Activated CD8-positive, alpha-beta memory T cell treated with anti-CD3 and anti-CD28 coated beads for 4 hours (primary cell): ENCODE measurements around the gene TUBA1C.
A peak's percentile ranks its signal among the peaks of the same experiment; 100 is the strongest.
"Not testable (repeated sequence)": the region's sequence is repeated elsewhere in the genome, so short reads cannot be mapped to it uniquely, and the experiment has no call there.

Experiments used
- DNase-seq, 2 donors: peaks; one replicate each; pipeline ENCODE4 v3.0.0-alpha.2; 2020; ENCODE audit warnings: low read depth in 2 of 2

Gene TUBA1C

DNA sequence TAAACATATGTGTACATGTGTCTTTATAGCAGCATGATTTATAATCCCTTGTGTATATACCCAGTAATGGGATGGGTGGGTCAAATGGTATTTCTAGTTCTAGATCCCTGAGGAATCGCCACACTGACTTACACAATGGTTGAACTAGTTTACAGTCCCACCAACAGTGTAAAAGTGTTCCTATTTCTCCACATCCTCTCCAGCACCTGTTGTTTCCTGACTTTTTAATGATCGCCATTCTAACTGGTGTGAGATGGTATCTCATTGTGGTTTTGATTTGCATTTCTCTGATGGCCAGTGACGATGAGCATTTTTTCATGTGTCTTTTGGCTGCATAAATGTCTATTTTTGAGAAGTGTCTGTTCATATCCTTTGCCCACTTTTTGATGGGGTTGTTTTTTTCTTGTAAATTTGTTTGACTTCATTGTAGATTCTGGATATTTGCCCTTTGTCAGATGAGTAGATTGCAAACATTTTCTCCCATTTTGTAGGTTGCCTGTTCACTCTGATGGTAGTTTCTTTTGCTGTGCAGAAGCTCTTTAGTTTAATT, 45.6 kb downstream of the TUBA1C start:
- DNase-seq, result not testable (repeated sequence)

DNA sequence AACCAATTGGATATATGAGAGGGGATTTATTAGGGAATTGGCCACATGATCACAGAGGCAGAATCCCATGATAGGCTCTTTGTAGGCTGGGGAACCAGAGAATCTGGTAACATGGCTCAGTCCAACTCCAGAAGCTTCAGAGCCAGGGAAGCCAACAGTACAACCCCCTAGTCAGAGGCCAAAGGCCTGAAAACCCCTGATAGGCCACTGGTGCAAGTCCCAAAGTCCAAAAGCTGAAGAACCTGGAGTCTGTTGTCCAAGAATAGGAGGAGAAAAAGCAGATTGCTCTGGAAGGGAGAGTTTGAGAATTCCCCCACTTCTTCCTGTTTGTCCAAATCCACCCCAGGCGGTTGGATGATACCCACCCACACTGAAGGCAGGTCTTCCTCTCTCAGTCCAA, 49.9 kb downstream of the TUBA1C start:
- no peak for DNase-seq

DNA sequence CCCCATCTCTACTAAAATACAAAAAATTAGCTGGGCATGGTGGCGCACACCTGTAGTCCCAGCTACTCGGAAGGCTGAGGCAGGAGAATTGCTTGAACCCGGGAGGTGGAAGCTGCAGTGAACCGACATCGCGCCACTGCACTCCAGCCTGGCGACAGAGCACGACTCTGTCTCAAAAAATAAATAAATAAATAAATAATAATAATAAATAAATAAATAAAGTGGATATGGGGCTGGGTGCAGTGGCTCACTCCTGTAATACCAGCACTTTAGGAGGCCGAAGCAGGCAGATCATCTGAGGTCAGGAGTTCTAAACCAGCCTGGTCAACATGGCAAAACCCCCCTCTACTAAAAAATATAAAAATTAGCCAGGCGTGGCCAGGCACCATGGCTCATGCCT, 52.2 kb downstream of the TUBA1C start:
- DNase-seq, result not testable (repeated sequence)

DNA sequence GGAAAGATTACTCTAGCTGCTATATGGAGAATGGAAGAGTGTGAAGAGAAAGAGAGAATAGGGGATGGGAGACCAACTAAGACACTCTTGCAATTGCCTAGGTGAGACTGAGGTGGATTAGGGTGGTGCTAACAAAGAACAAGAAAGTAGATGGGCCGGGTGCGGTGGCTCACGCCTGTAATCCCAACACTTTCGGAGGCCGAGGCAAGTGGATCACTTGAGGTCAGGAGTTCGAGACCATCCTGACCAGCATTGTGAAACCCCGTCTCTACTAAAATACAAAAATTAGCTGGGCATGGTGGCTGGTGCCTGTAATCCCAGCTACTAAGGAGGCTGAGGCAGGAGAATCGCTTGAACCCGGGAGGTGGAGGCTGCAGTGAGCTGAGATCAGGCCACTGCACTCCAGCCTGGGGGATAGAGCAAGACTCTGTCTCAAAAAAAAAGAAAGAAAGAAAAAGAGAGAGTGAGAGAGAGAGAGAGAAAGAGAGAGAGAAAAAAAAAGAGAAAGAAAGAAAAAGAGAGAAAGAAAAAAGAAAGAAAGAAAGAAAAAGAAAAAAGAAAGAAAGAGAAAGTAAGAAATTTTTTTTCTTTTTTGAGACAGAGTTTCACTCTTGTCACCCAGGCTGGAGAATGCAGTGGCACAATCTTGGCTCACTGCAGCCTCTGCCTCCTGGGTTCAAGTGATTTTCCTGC, 55.7 kb downstream of the TUBA1C start:
- not testable (repeated sequence) for DNase-seq

DNA sequence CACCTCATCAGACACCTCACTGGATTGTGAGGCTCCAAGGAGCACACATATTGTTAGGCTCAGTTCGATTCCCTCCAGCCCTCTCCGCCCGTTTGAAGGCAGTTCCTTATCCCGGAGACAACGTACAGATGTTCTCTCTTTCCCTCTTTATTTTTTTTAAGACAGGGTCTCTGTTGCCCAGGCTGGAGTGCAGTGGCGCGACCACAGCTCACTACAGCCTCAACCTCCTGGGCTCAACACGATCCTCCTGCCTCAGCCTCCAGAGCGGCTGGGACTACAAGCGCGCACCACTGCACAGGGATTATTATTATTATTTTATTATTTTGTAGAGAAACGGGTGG, 57.5 kb downstream of the TUBA1C start:
- DNase-seq, result no peak

DNA sequence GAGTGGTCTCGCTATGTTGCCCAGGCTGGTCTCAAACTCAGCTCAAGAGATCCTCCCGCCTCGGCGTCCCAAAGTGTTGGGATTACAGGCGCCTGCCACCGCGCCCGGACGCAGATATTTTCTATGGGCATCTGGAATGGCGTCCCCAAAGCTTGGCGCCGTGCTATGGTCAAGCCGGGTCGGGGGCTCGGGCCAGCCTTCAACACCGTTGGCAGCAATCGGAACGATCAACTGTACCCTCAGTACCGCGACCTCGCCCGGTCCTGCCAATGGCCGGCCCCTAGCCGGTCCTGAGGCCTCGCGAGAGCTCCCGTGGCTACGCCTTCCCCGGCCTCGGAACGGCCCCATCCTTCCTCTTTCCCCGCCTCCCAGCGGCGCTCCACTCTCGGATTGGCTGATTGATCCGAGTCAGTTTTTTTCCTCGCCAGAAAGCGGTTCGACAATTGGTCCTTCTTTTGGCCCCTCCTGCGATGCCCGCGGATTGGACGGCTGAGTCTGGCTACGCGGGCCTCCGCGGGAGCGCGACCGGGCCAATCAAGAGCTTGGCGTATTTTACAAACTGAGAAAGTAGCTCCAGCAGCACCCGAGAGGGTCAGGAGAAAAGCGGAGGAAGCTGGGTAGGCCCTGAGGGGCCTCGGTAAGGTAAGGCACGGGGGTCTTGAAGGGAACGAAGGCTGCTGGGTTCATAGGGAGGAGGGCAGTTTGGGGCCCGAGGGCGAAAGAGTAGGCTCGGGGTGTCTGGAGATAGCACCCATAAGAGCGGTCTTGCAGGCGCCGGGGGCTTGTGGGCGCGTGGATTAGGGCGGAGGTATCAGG, 58.0 kb downstream of the TUBA1C start, which contains the start of gene TROAP:
TROAP (plus strand) TSS at position 548 of the 816 bp plus-strand sequence. CDS start 354 bp downstream, outside the sequence.
- DNase-seq, result peak; percentile 91 to 94

DNA sequence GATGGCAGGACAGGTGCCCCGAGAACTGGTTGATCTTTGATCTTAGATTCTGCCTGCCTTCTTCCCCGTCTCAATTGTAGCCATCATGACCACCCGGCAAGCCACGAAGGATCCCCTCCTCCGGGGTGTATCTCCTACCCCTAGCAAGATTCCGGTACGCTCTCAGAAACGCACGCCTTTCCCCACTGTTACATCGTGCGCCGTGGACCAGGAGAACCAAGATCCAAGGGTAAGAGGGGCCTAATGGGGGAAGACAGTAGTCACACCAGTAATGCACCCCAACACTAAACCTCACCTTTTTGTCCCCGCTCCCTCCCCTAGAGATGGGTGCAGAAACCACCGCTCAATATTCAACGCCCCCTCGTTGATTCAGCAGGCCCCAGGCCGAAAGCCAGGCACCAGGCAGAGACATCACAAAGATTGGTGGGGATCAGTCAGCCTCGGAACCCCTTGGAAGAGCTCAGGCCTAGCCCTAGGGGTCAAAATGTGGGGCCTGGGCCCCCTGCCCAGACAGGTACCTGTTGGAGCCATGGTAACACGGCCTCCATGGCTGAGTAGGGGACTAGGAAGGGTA, 58.7 kb downstream of the TUBA1C start:
- no peak for DNase-seq
